ENCODE data around the gene ARHGAP21.
"Not testable (repeated sequence)": the region's sequence is repeated elsewhere in the genome, so short reads cannot be mapped to it uniquely, and the experiment has no call there.

ARHGAP21 gene

DNA sequence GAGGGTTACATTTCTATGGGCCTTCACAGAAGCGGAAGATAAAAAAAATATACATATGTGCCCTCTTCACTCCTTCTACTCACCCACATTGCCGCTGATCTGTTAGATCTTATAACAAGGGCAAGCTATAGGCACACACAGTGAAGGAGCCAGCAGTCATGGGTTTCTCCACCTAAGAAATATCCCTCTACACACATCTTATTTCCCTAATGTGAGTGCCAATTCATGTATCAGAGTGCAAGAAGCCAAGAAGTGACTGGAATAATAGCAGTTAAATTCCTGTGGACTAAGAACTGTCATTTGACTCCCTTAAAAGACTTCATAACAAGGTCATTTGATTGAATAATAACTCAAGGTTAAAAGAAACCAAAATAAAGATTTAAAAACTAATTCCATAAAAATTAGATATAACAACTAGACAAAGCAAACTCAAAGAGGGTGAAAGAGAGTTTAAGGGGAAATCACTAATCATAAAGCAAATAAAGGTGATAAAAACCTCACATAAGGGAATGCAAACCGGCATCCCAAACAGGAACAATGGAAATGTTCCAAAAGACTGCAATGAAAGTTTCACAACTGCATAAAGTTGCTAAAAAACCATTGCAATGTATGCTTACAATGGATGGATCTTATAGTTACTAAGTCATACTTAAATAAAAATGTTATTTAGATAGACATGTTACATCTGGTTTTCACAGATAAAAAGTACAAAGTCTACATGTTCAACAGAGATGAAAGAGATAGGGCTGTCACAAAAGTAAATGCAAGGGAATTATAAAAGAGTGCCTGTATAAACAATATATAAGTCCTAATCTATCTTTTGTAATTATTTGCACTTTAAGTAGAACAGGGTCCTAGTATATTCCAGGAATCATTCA is 42.8 kb downstream of the ARHGAP21 start:
- DNase-seq: no peak

DNA sequence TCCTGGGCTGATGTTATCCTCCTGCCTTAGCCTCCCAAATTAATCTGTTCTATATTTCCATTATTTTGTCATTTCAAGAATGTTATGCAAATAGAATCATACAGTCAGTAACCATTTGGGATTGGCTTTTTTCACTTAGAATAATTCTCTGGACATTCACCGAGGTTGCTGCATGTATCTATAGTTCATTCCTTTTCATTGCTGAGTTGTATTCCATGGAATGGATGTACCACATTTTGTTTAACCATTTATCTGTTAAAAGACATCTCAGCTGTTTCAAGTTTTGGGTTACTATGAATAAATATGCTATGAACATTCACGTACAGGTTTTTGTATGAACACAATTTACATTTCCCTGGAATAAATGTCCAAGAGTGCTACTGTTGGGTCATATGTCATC is 44.9 kb downstream of the ARHGAP21 start:
- DNase-seq: no peak

DNA sequence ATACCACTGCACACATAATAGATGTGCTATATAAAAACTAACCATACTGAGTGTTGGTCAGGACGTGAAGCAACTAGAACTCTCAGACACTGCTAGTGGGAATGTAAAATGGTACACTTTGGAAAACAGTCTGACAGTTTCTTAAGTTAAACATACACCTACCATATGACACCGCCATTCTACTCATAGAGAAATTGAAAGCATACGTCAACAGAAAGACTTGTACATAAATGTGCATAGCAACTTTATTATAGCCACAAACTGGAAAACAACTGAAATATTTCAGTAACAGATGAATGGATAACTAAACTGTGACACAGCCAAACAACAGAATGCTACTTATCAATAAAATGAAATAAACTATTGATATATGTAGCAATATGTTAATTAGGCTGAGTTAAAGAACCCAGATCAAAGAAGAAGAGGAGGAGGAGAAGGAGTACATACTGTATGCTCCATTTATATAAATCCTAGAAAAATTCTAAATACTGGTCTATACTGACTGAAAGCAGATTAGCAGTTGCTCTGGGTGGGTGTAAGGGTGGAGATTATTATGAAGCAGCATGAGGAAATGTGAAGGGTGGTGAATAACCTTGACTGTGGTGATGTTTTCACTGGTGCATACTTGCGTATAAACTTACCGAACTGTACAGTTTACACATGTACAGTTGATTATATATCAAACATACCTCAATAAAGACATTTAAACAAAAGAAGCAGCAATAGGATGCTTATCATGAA is 48.6 kb downstream of the ARHGAP21 start:
- DNase-seq: no peak

DNA sequence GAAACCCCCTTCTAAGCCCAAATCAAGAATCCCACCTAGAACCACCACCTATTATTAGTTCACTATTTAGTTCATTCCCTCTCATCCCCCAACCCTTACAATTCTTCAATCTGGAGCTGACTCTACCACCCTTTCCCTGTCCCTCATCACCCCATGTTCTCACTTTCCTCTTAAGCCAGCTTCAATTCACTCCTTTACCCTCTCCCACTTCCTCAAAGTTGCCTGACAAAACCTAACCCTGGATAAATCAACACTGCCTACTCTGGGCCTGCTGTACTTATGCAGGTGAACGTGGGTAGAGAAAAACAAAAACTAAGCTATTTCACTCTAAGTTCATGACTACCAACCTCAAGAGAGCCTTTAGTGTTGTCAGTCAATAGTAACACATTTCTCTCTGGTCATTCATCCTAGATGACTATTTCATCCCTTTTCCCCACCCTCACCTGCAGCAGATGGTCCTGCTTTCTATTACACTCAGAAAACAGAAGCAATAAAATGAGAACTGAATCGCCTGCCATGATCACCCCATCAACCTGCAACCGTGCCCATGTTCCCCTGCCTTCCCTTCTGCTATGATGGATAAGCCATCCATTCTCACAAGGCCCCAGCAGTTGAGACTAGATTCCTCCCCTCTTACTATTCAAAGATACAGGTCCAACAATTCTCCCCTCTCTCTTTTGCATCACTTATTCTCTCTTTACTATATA is 52.6 kb downstream of the ARHGAP21 start:
- DNase-seq: no peak

DNA sequence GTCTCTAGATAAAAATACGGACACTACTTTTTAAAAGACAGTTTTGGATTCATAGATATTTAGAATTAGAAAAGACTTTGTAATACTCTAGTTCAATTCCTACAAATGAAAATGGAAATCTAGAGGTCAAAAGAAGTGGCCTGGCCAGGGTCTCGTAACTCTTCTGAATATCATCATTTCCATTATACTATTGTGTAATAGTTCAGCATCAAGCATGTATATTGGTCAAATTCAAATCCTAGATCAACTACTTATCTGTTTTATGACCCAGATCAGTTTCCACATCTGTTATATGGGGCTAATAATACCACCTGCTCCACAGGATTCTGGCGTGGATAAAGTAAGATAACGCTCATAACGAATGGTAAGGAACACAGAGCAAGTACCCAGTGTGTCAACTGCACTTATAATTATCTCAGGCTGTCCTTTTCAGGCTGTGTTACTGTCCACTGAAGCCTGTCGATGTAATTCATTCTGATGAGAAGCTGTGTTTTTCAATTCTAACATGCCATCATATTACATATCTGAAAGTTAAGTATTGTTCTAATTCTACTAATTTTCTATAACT is 54.3 kb downstream of the ARHGAP21 start:
- DNase-seq: no peak

DNA sequence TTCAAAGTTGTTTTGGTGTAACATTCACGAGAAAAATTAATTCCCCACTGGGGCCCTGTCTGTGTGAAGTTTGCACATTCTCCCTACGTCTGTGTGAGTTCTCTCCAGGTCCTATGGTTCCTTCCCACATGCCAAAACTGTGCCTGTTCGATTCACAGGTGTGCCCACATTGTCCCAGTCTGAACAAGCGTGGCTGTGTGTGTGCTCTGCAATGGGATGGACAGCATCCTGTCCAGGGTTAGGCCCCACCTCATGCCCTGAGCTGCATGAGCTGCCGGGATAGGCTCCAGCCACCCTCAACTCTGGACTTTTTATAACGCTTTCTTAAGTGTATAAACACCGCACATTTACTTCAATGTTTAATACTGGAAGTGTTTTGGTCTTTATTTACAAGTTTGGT is 55.4 kb downstream of the ARHGAP21 start:
- DNase-seq: no peak

DNA sequence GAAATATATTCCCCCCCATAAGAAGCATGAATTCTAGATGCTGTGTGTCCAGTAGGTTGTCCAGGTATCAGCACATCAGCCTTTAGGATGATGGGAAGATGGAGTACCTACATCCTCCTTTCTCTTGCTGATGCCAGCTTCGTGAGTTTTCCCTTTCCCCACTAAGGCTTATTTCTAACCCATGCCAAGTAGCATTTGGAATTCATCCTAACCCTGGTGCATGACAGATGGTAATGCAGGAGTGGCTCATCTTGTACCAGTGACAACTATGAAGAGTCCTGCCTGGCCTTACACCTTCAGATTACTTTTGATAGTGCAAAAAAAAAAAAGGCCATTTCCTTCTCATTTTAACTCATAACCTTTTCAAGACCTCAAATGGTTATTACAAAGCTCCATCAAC is 58.7 kb downstream of the ARHGAP21 start:
- no peak for DNase-seq

DNA sequence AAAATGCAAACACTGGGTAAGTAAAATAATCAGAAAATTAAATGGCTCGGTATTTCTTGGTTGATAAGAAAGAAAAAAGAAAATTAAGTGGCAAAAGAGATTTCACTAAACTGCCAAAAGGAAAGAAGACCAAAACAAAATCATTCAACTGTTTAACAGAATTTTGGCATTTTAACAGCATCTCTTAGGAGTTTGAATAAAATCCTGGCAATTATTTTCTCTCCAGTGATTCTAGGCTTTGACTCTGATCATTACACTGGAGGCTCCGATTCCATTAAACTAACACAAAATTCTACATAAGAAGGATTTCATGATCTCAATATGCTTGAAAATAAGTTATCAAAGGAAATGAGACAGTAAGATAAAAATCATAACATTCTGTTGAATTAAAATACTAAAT is 62.3 kb downstream of the ARHGAP21 start:
- no peak for DNase-seq

DNA sequence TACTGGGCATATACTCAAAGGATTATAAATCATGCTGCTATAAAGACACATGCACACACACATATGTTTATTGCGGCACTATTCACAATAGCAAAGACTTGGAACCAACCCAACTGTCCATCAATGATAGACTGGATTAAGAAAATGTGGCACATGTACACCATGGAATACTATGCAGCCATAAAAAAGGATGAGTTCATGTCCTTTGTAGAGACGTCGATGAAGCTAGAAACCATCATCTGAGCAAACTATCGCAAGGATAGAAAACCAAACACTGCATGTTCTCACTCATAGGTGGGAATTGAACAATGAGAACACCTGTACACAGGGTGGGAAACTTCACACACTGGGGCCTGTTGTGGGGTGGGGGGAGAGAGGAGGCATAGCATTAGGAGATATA is 65.4 kb downstream of the ARHGAP21 start:
- not testable (repeated sequence) for DNase-seq

DNA sequence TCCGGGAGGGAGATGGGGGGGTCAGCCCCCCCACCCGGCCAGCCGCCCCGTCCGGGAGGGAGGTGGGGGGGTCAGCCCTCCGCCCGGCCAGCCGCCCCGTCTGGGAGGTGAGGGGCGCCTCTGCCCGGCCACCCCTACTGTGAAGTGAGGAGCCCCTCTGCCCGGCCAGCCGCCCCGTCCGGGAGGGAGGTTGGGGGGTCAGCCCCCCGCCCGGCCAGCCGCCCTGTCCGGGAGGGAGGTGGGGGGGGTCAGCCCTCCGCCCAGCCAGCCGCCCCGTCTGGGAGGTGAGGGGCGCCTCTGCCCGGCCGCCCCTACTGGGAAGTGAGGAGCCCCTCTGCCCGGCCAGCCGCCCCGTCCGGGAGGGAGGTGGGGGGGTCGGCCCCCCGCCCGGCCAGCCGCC is 67.4 kb downstream of the ARHGAP21 start:
- not testable (repeated sequence) for DNase-seq

DNA sequence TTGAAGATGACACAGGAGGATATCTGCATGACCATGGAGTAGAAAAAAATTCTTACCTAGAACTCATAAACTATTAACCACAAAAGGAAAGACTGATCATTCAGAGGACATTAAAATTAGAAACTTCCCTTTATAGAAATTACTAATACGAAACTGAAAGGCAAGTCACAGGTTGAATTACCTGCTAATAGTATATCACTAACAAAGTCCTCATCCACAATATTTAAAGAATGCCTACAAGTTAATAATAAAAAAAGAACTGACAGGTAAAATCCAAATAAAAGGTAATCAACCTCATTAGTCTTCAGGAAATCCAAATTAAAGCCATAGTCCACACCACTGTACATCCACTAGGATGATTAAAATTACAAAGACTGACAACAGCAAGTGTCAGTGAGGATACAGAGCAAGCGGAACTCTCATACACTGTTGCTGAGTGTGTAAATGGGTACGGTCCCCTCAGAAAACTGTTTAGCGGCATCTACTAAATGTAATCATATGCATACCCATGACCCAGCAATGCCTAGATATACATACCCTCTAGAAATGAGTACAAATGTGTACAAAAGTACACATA is 71.2 kb downstream of the ARHGAP21 start:
- no peak for DNase-seq

DNA sequence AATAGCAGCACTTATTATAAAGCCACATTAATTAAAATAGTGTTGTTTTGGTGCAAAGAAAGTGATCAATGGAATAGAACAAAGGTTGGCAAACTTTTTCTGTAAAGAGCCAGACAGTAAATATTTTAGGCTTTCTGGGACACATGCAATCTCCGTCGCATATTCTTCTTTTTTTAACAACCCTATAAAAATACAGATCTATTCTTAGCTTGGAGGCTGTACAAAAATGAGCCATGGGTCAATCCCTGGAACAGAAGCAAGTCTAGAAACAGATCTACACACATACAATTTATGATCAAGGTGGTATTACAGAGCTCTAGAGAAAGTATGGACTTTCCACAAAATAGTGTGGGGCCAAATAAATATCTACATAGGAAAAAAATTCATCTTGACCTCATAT is 71.8 kb downstream of the ARHGAP21 start:
- DNase-seq: no peak

DNA sequence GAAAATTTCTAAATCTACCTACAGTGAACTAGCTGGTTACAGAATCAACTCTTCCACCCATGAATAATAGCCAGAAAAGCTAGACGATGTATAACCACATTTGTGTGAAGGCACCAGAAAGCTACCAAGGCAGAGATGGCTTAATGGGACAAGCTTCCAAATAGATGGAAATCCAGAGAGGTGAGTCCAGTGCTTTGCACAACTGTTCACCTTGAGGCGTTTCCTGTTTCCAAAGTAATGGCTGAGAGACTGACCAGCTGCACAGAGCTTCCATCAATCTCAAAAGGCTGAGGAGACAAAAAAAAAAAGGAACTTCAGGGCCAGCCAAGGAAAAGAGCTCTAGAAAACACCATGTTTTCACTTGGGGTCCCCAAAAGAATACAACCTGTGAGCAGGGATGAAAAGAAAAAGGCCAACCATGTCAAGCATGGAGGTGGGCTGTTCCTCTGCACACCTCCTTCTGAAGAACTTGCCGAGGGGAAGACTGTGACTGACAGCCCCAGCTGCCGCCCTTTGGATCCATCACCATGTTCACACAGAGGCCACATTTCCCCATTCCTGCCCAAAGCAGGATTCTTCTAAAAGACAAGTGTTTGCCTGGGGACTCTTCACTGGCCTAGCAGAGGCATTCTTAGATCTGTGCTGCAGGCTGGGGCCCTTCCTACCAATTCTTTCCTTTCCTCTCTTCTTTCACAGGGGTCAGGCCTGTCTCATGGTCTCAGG is 72.9 kb downstream of the ARHGAP21 start:
- DNase-seq: no peak

DNA sequence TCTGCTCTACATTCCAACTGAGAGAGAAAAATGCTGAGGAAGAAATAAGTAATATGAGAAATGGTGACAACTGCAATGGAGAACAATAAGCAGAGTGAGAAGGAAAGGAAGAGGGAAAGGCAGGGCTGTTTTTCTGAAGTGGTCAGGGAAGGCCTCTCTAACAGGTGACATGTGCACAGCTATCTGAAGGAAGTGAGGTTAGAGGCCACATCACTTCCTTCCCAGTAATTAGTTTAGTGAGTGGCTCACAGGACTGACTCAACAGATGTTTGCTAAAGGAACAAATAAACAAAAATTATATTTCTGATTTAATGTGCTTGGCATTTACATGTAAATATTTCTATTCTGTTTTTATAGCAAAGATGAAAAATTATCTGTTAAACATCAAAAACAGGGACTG is 77.9 kb downstream of the ARHGAP21 start:
- no peak for DNase-seq

DNA sequence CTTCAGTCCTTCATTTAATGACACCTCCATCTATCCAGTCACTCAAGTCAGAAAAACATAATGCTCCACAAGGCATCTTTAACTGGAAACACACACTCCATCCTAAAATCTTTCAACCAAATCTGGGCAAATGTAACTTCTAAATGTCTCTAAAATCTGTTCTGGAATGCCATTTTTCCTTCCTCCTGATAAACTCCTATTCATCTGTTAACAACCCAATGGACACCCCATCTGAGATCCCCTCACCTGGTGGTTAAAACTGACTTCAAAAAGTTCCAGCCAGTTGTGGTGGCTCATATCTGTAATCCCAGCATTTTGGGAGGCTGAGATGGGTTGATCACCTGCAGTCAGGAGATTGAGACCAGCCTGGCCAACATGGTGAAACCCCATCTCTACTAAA is 78.7 kb downstream of the ARHGAP21 start:
- no peak for DNase-seq

DNA sequence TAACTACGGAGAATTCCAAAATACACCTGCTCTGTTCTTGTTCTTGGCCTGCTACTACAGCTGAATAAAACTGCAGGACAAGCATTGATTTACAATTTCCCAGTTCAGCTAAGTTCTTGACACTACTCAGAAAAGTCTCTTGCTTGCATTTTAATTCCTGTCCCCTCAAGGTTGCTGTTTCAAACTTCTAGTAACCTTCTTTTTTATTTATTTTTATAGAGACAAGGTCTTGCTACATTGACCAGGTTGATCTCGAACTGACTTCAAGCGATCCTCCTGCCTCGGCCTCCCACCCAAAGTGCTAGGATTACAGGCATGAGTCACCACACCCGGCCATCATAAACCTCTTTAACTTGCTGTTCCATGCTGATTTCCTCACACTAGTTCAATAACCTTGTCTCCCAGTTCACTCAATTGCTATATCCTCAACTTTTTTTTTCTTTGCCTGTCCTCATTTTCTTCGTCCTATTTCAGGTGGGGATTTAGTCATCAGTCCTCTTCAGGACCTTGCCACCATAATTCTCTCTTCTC is 79.9 kb downstream of the ARHGAP21 start:
- no peak for DNase-seq

DNA sequence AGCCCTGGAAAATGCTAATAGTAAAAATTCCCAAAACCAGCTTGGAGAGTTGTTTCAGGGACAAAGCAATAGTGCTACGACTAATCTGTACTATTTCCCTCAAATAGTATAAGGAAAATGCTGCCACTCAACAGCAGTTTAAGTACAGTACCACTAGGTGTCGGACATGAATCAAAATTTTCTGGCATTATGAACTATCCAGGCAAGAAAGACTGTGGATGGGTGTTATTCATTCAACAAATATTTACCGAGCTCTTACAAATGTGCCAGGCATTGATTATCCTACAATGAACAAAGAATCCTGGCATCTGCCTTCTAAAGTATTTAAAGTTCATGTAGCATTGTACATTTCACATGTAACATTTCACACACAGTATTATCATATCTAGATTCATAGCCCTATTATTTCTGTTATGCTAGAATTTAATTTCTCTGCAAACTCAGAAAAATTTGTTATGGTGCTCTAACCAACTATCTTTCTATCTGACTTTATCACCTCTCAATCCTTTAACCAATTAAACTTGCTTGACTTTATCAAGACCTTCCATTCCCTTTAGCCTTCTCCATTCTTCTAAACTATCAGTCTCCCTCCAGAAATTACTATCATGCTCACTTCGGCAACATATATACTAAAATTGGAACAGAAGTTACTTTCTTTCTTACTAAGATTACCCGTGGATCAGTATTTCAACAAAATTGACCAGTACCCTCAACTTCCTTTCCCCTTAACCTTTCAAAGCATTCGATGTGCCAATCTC is 80.6 kb downstream of the ARHGAP21 start:
- no peak for DNase-seq

DNA sequence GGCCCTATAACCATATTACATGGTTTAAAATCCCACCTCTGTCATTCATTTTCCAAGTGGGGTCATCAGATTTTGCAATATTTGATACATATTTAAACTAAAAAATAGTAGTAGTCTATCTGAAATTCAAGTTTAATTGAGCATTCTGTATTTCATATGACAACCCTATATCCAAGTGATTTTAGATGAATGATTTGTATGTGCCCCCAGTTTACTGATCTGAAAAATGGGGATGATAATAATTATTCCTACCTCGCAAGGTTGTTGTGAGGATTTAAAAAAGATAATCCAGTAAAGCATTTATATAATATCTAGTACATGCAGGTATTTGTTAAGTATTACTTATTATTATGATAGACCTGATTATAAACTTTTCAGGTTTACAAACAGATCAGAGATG is 84.6 kb downstream of the ARHGAP21 start:
- DNase-seq: no peak

DNA sequence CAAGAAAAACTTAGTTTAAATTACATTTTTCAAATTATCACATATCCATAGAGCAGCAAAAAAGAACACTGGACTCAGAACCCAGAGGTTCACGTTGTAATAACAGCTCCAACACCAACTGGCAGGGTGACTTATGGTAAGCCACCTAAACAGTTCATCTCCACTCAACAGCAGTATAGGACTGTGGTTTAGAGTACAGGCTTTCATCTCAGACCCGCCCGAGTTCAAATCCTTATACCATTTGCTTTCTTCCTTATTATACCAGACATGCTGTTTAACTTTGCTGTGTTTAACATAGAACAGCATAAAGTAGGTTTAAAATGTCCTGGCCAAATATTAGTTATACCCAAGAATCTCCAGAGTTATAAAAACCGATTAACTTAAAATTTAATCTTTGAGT is 97.9 kb downstream of the ARHGAP21 start:
- no peak for DNase-seq

DNA sequence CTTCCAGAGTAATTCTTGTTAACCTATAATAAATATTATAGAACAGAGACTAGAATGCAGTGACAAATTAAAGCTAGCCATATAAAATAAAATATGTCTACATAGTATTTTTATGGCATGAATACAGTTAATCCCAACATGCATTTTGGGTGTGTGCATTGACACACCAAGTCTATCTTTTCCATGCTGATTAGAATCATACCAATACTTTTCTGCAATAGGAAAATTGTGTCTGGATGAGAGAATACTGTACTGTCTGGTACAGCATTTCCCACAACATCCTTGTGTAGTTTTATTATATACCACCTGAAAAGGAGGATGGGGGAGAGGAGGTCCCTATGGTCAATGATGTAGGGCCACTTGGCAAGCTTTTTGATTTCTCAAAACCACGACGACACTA is 100.3 kb downstream of the ARHGAP21 start:
- DNase-seq: no peak

DNA sequence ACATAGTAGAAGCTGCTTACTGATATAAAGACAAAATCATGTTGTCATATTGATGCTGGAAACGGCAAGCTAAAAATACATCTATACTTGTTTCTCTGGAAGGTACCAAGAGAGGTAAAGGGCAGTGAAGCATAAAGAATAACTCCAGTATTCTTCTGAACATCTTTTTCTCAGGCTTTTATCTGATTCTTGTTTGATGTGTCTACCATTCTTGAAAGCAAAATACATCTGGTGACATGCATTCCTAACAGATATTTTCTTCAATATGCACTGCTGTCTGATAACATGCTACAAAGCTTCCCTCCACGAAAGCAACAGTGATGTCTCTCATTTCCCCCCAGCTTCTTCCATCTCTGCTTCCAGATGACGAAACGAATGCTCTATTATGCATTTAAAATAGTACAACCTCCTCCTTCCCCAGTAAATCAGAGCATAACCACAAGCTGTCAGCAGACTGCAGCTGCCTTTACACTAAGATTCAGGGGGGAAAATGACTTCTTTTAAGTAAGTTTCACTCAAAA is 100.8 kb downstream of the ARHGAP21 start:
- DNase-seq: no peak

Measured in activated T-cell treated with anti-CD3 and anti-CD28 coated beads, Interleukin-2, amount 50 U/mL, for 48 hours (primary cell).